IMR-90 (cell line): ENCODE results near the gene ADAMTSL2.

ENCODE experiments used
- BHLHE40 ChIP-seq: fragments of 150-350 bp; IDR thresholded peaks from 2 replicates; pipeline ENCODE4 v1.6.1; 2016; ENCODE audit warnings: mild to moderate bottlenecking, low read depth, low read length
- CEBPB ChIP-seq: IDR thresholded peaks from 2 replicates; pipeline ENCODE4 v1.6.1; 2012; ENCODE audit warnings: low read depth, low read length, improper control_type of control experiment
- FOS ChIP-seq: fragments of 150-350 bp; IDR thresholded peaks from 2 replicates; pipeline ENCODE4 v1.6.1; 2016; ENCODE audit warnings: low read depth, low read length
- MAFK ChIP-seq: IDR thresholded peaks from 2 replicates; pipeline ENCODE4 v1.6.1; 2012; ENCODE audit warnings: low read depth, low read length, improper control_type of control experiment
- MAZ ChIP-seq: IDR thresholded peaks from 2 replicates; pipeline ENCODE4 v1.6.1; 2012; ENCODE audit warnings: low read depth, mild to moderate bottlenecking, low read length, improper control_type of control experiment, moderate library complexity, borderline replicate concordance
- MXI1 ChIP-seq: IDR thresholded peaks from 2 replicates; pipeline ENCODE4 v1.6.1; 2012; ENCODE audit warnings: low read depth, mild to moderate bottlenecking, low read length, moderate library complexity, borderline replicate concordance
- POLR2A ChIP-seq: IDR thresholded peaks from 2 replicates; pipeline ENCODE4 v1.6.1; 2012; ENCODE audit warnings: mild to moderate bottlenecking, low read depth, low read length
- RAD21 ChIP-seq: IDR thresholded peaks from 2 replicates; pipeline ENCODE4 v1.6.1; 2012; ENCODE audit warnings: low read length, improper control_type of control experiment
- RCOR1 ChIP-seq: IDR thresholded peaks from 2 replicates; pipeline ENCODE4 v1.6.1; 2012; ENCODE audit warnings: mild to moderate bottlenecking, low read length, improper control_type of control experiment; ENCODE audit not compliant: insufficient replicate concordance
- SMC3 ChIP-seq: fragments of 150-350 bp; IDR thresholded peaks from 2 replicates; pipeline ENCODE4 v1.6.1; 2016; ENCODE audit warnings: low read depth, mild to moderate bottlenecking, antibody characterized with exemption, low read length, moderate library complexity
- TF ChIP-seq, protein P1 (sequence below): conservative IDR thresholded peaks from 2 replicates; pipeline ENCODE4 v1.5.1; 2012; ENCODE audit warnings: mild to moderate bottlenecking, low read depth, low read length, improper control_type of control experiment
- TF ChIP-seq, protein P2 (sequence below): fragments of 150-350 bp; IDR thresholded peaks from 2 replicates; pipeline ENCODE4 v1.6.1; 2017; ENCODE audit warnings: mild to moderate bottlenecking, antibody characterized with exemption, low read length, low read depth

DNA sequence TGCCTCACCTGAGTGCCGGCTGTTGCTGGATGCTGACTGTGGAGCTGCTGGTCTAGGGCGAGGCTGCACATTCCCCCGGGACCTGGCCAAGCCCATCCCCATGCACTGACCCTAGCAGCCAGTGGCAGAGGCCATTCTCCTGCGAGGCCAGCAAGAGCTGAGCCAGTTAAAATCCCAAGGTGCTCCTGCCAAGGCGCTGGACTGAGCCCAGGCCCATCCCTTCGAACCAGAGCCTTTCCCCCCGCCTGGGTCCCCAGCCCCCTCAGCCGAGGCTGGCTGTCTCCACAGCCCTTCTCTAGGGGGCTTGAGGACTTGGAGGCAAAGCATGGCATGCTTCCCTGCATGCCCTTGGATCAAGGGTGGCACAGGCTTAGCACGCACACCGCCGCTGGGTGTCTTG lies 1.6 kb downstream of the ADAMTSL2 start:
- TF ChIP-seq, protein P1, sequence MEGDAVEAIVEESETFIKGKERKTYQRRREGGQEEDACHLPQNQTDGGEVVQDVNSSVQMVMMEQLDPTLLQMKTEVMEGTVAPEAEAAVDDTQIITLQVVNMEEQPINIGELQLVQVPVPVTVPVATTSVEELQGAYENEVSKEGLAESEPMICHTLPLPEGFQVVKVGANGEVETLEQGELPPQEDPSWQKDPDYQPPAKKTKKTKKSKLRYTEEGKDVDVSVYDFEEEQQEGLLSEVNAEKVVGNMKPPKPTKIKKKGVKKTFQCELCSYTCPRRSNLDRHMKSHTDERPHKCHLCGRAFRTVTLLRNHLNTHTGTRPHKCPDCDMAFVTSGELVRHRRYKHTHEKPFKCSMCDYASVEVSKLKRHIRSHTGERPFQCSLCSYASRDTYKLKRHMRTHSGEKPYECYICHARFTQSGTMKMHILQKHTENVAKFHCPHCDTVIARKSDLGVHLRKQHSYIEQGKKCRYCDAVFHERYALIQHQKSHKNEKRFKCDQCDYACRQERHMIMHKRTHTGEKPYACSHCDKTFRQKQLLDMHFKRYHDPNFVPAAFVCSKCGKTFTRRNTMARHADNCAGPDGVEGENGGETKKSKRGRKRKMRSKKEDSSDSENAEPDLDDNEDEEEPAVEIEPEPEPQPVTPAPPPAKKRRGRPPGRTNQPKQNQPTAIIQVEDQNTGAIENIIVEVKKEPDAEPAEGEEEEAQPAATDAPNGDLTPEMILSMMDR: no peak
- TF ChIP-seq, protein P2, sequence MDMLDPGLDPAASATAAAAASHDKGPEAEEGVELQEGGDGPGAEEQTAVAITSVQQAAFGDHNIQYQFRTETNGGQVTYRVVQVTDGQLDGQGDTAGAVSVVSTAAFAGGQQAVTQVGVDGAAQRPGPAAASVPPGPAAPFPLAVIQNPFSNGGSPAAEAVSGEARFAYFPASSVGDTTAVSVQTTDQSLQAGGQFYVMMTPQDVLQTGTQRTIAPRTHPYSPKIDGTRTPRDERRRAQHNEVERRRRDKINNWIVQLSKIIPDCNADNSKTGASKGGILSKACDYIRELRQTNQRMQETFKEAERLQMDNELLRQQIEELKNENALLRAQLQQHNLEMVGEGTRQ: no peak
- no peak for TF ChIP-seq RAD21
- no peak for TF ChIP-seq BHLHE40
- TF ChIP-seq CEBPB: no peak
- no peak for TF ChIP-seq MAFK
- TF ChIP-seq FOS: no peak
- TF ChIP-seq SMC3: no peak
- TF ChIP-seq RCOR1: no peak
- TF ChIP-seq POLR2A: no peak
- no peak for TF ChIP-seq MAZ
- no peak for TF ChIP-seq MXI1
